T-helper 2 cell (primary cell): ENCODE results near the gene FATE1.

ENCODE experiments used
- DNase-seq, 5 experiments: peaks; one replicate each; pipeline versions ENCODE4 v3.0.0 to v3.0.0-alpha.2; 2012 to 2022

The FATE1 gene

GRCh38 chrX:151704041-151704663 is 11.7 kb upstream of the FATE1 start:
- no peak for DNase-seq

- DNase-seq, result no peak
Measured at GRCh38 chrX:151708821-151709220, 7.0 kb upstream of the FATE1 start.

GRCh38 chrX:151710457-151710856 is 5.4 kb upstream of the FATE1 start:
- no peak for DNase-seq

GRCh38 chrX:151711154-151711553 is 4.7 kb upstream of the FATE1 start:
- DNase-seq, result no peak

GRCh38 chrX:151711787-151712186 is 4.0 kb upstream of the FATE1 start:
- no peak for DNase-seq

- no peak for DNase-seq
Measured at GRCh38 chrX:151712253-151712652, 3.6 kb upstream of the FATE1 start.

- no peak for DNase-seq
Measured at GRCh38 chrX:151713849-151714248, 2.0 kb upstream of the FATE1 start.

- no peak for DNase-seq
Measured at GRCh38 chrX:151714362-151714761, 1.5 kb upstream of the FATE1 start.

GRCh38 chrX:151722241-151722846 is 6.5 kb downstream of the FATE1 start:
- peak in 1 of 5 experiments; percentile 2 for DNase-seq

- no peak for DNase-seq
Measured at GRCh38 chrX:151723156-151723760, 7.4 kb downstream of the FATE1 start.

GRCh38 chrX:151724563-151725337 is 8.9 kb downstream of the FATE1 start:
- no peak for DNase-seq

- DNase-seq, result no peak
Measured at GRCh38 chrX:151725338-151725614, 9.4 kb downstream of the FATE1 start.

GRCh38 chrX:151726751-151727150 is 10.9 kb downstream of the FATE1 start:
- no peak for DNase-seq

- no peak for DNase-seq
Measured at GRCh38 chrX:151727346-151727745, 11.5 kb downstream of the FATE1 start.

- DNase-seq, result no peak
Measured at GRCh38 chrX:151729056-151729725, 13.4 kb downstream of the FATE1 start.

- DNase-seq, result no peak
Measured at GRCh38 chrX:151734446-151734845, 18.6 kb downstream of the FATE1 start, which contains the start of gene CNGA2. Gene CNGA2 (plus strand): TSS chrX:151734746. CDS start chrX:151738484, 3,738 bp downstream.

- DNase-seq, result no peak
Measured at GRCh38 chrX:151735219-151735618, 19.4 kb downstream of the FATE1 start.

- no peak for DNase-seq
Measured at GRCh38 chrX:151736685-151737084, 20.9 kb downstream of the FATE1 start.

- no peak for DNase-seq
Measured at GRCh38 chrX:151737494-151737893, 21.7 kb downstream of the FATE1 start.

- no peak for DNase-seq
Measured at GRCh38 chrX:151738751-151739150, 22.9 kb downstream of the FATE1 start.

- no peak for DNase-seq
Measured at GRCh38 chrX:151741606-151742005, 25.8 kb downstream of the FATE1 start.

- no peak for DNase-seq
Measured at GRCh38 chrX:151742311-151742710, 26.5 kb downstream of the FATE1 start.
